Esophagus muscularis mucosa (tissue), 4 donors: ENCODE data around the gene RGS19. TPM values are rescaled to one million over a fixed set of nuclear protein-coding genes. Genes with fewer than 3 reads are reported as not detected.

Experiments
- DNase-seq: peaks from one replicate; pipeline ENCODE4 v3.0.0-alpha.2; 2017; ENCODE audit errors: extremely low spot score
- H3K27ac ChIP-seq, 4 donors: fragments of 200-600 bp; sonication (generic); replicated peaks in 1 of 4; 1 replicate in 3 of 4; 2 replicates in 1 of 4; pipeline ENCODE4 v1.5.1; 2016 to 2019; ENCODE audit warnings: mild to moderate bottlenecking in 1 of 4
- H3K27me3 ChIP-seq, 4 donors: fragments of 200-600 bp; sonication (generic); one replicate each; pipeline versions ENCODE4 v1.5.1 to v1.6.0; 2016 to 2019
- H3K36me3 ChIP-seq, 4 donors: fragments of 200-600 bp; sonication (generic); one replicate each; pipeline ENCODE4 v1.5.1; 2016 to 2019
- H3K4me1 ChIP-seq, 4 donors: fragments of 200-600 bp; sonication (generic); one replicate each; pipeline ENCODE4 v1.5.1; 2016 to 2019
- H3K4me3 ChIP-seq, 4 donors: fragments of 200-600 bp; sonication (generic); 1 replicate in 2 of 4; 2 replicates in 2 of 4; pipeline ENCODE4 v1.5.1; 2016 to 2019; ENCODE audit warnings: mild to moderate bottlenecking in 4 of 4, moderate library complexity in 1 of 4
- H3K9me3 ChIP-seq, 4 donors: fragments of 200-600 bp; sonication (generic); 1 replicate in 3 of 4; 2 replicates in 1 of 4; pipeline ENCODE4 v1.5.1; 2016 to 2019
- EP300 ChIP-seq: sonication (generic); formaldehyde crosslinking; IDR thresholded peaks from one replicate; pipeline ENCODE4 v1.6.1; 2017; ENCODE audit warnings: antibody characterized with exemption
- POLR2A ChIP-seq: fragments of 450-650 bp; IDR thresholded peaks from one replicate; pipeline ENCODE4 v1.6.1; 2017; ENCODE audit warnings: antibody characterized with exemption, moderate library complexity, mild to moderate bottlenecking, low read depth
- POLR2AphosphoS5 ChIP-seq, 2 donors: sonication (generic); formaldehyde crosslinking; IDR thresholded peaks; one replicate each; pipeline ENCODE4 v1.6.1; 2017; ENCODE audit warnings: antibody characterized with exemption in 2 of 2
- WGBS: methylation state at CpG from one replicate; pipeline ENCODE4 v1.1.5; 2018; 5-methylcytosine and 5-hydroxymethylcytosine counted together
- intact Hi-C: fragments of 100-400 bp; cut with DNase I; formaldehyde crosslinking; loops from one replicate; pipeline ENCODE4 v1.15.1; 2023
- total RNA-seq, 4 donors: library from RNA; depleted of rRNA; stranded (reverse); fragments of >200 nt; gene quantifications; one replicate each; pipeline versions ENCODE4 v1.1.0 to v1.2.1, GENCODE V29; 2016
- TF ChIP-seq, protein P1 (sequence below), 3 experiments: fragments of 200-600 bp in 2 of 3; fragments of 450-650 bp in 1 of 3; sonication (generic) in 2 of 3; IDR thresholded peaks; one replicate each; pipeline ENCODE4 v1.5.1; 2017 to 2019; ENCODE audit warnings: antibody characterized with exemption in 3 of 3, mild to moderate bottlenecking in 2 of 3, moderate library complexity in 1 of 3

The RGS19 gene
- total RNA-seq, 4 donors from 2014 or later: 11.4 to 17.7 (median 12.7) TPM

DNA sequence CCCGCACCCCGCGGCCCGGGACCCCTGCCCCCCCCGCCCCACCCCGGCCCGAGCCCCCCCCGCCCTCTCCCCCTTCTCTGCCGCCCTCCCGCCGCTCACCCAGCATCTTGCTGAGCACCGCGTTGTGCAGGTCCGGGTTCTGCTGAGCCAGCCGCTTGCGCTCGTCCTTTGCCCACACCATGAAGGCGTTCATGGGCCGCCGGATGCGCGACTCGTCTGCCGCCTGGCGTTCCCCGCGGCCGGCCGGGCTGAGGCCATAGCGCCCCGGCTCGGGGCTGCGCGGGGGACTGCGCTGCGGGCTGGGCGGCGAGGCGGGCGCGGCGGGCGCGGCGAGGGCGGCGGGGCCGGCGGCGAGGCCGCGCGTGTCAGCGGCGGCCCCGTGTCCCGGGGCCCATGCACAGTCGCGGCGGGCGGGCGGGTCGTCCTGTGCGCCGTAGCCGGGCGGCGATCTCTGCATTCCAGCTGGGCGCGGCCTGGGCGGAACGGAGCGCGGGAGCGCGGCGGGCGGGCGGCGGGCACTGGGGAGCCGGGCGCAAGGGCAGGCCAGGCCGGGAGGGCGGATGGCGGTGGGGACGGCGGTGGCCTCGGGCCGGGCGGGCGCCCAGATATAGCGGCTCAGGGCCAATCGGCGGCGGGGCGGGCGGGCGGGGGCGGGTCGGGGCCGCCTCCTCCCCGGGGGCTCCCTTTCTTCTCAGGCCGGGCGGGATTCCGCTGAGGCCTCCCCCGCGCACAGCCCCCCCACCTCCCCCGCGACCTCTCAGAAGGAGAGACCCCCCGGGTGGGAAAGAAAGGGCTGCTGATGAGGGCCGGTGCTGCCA, 30.0 kb downstream of the RGS19 start, which contains the start of gene SOX18:
Gene SOX18, minus strand, starts transcription at position 580 of the 818 bp plus-strand sequence. Its CDS starts 123 bp downstream, at position 457.
- Histone ChIP-seq H3K9me3 (no peaks in the 10 kb centered on the region), H3K27me3 (peaks cover 0 to 100% (median 36%) of the 10 kb centered on the region in 4 donors), H3K4me3 (peak within 1 kb of the TSS; percentile 45 to 57 (median 46)), H3K36me3 (peaks cover 0 to 21% (median 0%) of the 10 kb centered on the region in 4 donors), H3K27ac (peak within 1 kb of the TSS; percentile 57 to 77 (median 74)), H3K4me1 (peaks cover 15 to 58% (median 40%) of the 10 kb centered on the region in 4 donors)
- DNase-seq: no peak
- WGBS: 2% methylated on average over 12 of the region's 111 CpGs
- intact Hi-C loops: no loop called here
- TF ChIP-seq POLR2AphosphoS5 (IDR thresholded peaks at IDR 0.05) (peak in 1 of 2 donors; percentile 46), EP300 (no peak)

DNA sequence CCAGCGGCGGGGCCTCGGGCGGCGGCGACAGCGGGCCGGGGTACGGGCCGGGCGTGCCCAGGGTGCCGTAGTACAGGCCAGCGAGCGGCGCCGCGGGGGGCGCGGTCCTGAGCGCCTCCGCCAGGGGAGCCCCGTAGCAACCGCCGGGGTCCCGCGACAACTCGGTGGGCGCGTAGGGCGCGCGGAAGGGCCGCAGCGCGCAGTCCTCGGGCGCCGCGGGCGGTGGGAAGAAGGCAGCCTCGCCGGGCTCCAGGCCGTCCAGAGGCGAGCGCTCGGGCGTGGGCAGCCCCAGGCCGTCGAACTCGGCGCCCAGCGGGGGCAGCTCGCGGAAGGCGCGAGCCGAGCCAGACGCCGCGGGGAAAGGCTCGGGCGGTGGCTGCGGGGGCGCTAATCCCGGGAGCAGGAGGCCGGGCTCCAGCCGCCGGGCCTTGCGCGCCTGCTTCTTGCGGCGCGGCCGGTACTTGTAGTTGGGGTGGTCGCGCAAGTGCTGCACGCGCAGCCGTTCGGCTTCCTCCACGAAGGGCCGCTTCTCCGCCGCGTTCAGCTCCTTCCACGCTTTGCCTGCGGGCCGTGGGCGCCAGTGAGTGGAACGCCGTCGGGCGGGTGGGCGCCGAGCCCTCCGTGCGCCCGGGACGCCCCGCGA, 30.8 kb downstream of the RGS19 start:
- peaks cover 15 to 50% (median 36%) of the 10 kb centered on the region in 4 donors for H3K4me1 ChIP-seq
- H3K27me3 ChIP-seq: peaks cover 0 to 99% (median 36%) of the 10 kb centered on the region in 4 donors
- H3K9me3 ChIP-seq: no peaks in the 10 kb centered on the region
- H3K36me3 ChIP-seq: peaks cover 0 to 21% (median 0%) of the 10 kb centered on the region in 4 donors
- H3K27ac ChIP-seq: peak overlapping the region in 3 of 4 donors; percentile 10 to 58 (median 27)
- intact Hi-C loops: no loop called here
- H3K4me3 ChIP-seq: peak overlapping the region; percentile 45 to 57 (median 46)
- WGBS: 0% methylated on average over 1 of the region's 101 CpGs
- DNase-seq: no peak
- TF ChIP-seq, protein P1, sequence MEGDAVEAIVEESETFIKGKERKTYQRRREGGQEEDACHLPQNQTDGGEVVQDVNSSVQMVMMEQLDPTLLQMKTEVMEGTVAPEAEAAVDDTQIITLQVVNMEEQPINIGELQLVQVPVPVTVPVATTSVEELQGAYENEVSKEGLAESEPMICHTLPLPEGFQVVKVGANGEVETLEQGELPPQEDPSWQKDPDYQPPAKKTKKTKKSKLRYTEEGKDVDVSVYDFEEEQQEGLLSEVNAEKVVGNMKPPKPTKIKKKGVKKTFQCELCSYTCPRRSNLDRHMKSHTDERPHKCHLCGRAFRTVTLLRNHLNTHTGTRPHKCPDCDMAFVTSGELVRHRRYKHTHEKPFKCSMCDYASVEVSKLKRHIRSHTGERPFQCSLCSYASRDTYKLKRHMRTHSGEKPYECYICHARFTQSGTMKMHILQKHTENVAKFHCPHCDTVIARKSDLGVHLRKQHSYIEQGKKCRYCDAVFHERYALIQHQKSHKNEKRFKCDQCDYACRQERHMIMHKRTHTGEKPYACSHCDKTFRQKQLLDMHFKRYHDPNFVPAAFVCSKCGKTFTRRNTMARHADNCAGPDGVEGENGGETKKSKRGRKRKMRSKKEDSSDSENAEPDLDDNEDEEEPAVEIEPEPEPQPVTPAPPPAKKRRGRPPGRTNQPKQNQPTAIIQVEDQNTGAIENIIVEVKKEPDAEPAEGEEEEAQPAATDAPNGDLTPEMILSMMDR (IDR thresholded peaks at IDR 0.05): no peak
- TF ChIP-seq EP300: no peak
- TF ChIP-seq POLR2AphosphoS5 (IDR thresholded peaks at IDR 0.05): no peak
- no peak for TF ChIP-seq POLR2A

DNA sequence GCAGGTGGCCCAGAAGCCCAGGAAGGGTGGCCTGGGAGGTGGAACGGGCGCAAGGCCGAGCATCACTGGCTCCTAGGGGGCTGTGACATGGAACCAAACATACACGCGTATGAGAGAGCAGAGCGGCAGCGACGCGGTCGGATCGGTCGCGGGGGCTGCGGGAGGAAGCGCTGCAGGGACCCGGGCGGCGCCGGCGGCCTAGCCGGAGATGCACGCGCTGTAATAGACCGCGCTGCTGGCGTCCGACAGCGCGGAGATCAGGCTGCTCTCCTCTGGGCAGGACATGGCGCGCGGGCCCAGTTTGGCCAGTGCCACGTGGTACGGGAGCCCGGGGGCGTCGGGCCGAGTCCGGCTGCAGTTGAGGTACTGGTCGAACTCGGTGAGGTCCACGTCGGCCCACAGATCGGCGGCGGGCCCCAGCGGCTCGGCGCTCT, 31.3 kb downstream of the RGS19 start:
- Histone ChIP-seq H3K4me1 (peaks cover 10 to 45% (median 31%) of the 10 kb centered on the region in 4 donors), H3K9me3 (no peaks in the 10 kb centered on the region), H3K36me3 (peaks cover 0 to 21% (median 0%) of the 10 kb centered on the region in 4 donors), H3K4me3 (peak overlapping the region; percentile 45 to 57 (median 46)), H3K27me3 (peaks cover 0 to 99% (median 35%) of the 10 kb centered on the region in 4 donors), H3K27ac (peak overlapping the region in 3 of 4 donors; percentile 10 to 58 (median 34))
- TF ChIP-seq EP300 (no peak), POLR2A (no peak), POLR2AphosphoS5 (IDR thresholded peaks at IDR 0.05) (no peak)
- TF ChIP-seq, protein P1 (IDR thresholded peaks at IDR 0.05): no peak
- no CpG with 5 or more reads among the region's 49 CpGs for WGBS
- intact Hi-C loops: no loop called here
- no peak for DNase-seq

DNA sequence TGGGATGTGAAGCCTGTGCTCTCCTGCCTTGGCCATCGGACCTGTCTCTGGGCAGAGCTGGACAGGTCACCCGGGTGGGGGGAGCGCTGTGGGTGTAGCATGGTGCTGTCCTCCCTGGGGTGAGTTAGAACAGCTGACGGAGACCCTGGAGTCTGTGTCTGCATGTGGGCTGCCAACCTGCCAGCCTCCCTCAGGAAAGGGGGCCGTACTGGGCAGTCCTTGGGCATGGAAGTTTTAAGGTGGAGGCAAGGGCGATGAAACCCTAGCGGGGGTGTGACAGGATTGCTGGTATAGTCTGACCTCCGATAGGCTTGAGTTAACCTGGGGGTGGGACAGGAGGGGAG, 32.3 kb downstream of the RGS19 start:
- 85% methylated on average over 8 of the region's 8 CpGs for WGBS
- no peak for DNase-seq
- Histone ChIP-seq H3K4me1 (peaks cover 9 to 41% (median 27%) of the 10 kb centered on the region in 4 donors), H3K36me3 (peaks cover 0 to 21% (median 0%) of the 10 kb centered on the region in 4 donors), H3K9me3 (no peaks in the 10 kb centered on the region), H3K27me3 (peaks cover 0 to 99% (median 38%) of the 10 kb centered on the region in 4 donors), H3K4me3 (peak overlapping the region; percentile 45 to 57 (median 46)), H3K27ac (peak overlapping the region in 2 of 4 donors; percentile 18 to 34)
- TF ChIP-seq EP300 (no peak), POLR2A (no peak), POLR2AphosphoS5 (IDR thresholded peaks at IDR 0.05) (no peak)
- TF ChIP-seq, protein P1 (IDR thresholded peaks at IDR 0.05): no peak
- intact Hi-C loops: no loop called here
